Stomach smooth muscle (tissue), 2 donors: ENCODE results near the gene SLC16A12.

Source experiments
- H3K27ac ChIP-seq: one replicate; pipeline ENCODE4 v1.7.0; 2013; ENCODE audit warnings: mild to moderate bottlenecking, low read length, inconsistent platforms
- H3K27me3 ChIP-seq, 2 donors: one replicate each; pipeline ENCODE4 v1.7.0; 2013; ENCODE audit warnings: low read length in 2 of 2; ENCODE audit not compliant: insufficient read depth in 2 of 2, control insufficient read depth in 1 of 2
- H3K36me3 ChIP-seq, 2 donors: one replicate each; pipeline ENCODE4 v1.7.0; 2013; ENCODE audit warnings: low read length in 2 of 2; ENCODE audit not compliant: control insufficient read depth in 2 of 2, insufficient read depth in 2 of 2
- H3K4me1 ChIP-seq: one replicate; pipeline ENCODE4 v1.7.0; 2013; ENCODE audit warnings: low read length; ENCODE audit not compliant: control insufficient read depth, insufficient read depth
- H3K4me3 ChIP-seq, 2 donors: one replicate each; pipeline ENCODE4 v1.7.0; 2013; ENCODE audit warnings: low read length in 2 of 2
- H3K9ac ChIP-seq, 2 donors: one replicate each; pipeline ENCODE4 v1.7.0; 2013; ENCODE audit warnings: low read length in 2 of 2, mild to moderate bottlenecking in 1 of 2
- H3K9me3 ChIP-seq, 2 donors: one replicate each; pipeline ENCODE4 v1.7.0; 2013; ENCODE audit warnings: low read length in 2 of 2; ENCODE audit not compliant: control insufficient read depth in 2 of 2
- donor health status: healthy.
- donor health status: Pancreatic carcinoma.

The SLC16A12 gene

GRCh38 chr10:89469517-89469916 is 65.9 kb downstream of the SLC16A12 start:
- no peaks in the 10 kb centered on the region for H3K36me3 ChIP-seq
- H3K9ac ChIP-seq, result no peak overlapping the region
- no peaks in the 10 kb centered on the region for H3K27me3 ChIP-seq
- H3K9me3 ChIP-seq, result no peaks in the 10 kb centered on the region
- no peaks in the 10 kb centered on the region for H3K4me1 ChIP-seq
- no peak overlapping the region for H3K27ac ChIP-seq
- H3K4me3 ChIP-seq, result no peak overlapping the region

- H3K27ac ChIP-seq, result no peak overlapping the region
- no peaks in the 10 kb centered on the region for H3K27me3 ChIP-seq
- no peaks in the 10 kb centered on the region for H3K9me3 ChIP-seq
- no peaks in the 10 kb centered on the region for H3K4me1 ChIP-seq
- no peak overlapping the region for H3K4me3 ChIP-seq
- H3K9ac ChIP-seq, result no peak overlapping the region
- no peaks in the 10 kb centered on the region for H3K36me3 ChIP-seq
These were observed 67.0 kb downstream of the SLC16A12 start for GRCh38 chr10:89468191-89468965.

GRCh38 chr10:89466599-89467035 is 68.8 kb downstream of the SLC16A12 start:
- no peaks in the 10 kb centered on the region for H3K4me1 ChIP-seq
- H3K27me3 ChIP-seq, result no peaks in the 10 kb centered on the region
- no peak overlapping the region for H3K27ac ChIP-seq
- no peaks in the 10 kb centered on the region for H3K9me3 ChIP-seq
- H3K36me3 ChIP-seq, result no peaks in the 10 kb centered on the region
- no peak overlapping the region for H3K9ac ChIP-seq
- no peak overlapping the region for H3K4me3 ChIP-seq

- Histone ChIP-seq H3K27me3 (no peaks in the 10 kb centered on the region), H3K9ac (no peak overlapping the region), H3K4me1 (no peaks in the 10 kb centered on the region), H3K36me3 (no peaks in the 10 kb centered on the region), H3K4me3 (no peak overlapping the region), H3K9me3 (no peaks in the 10 kb centered on the region), H3K27ac (no peak overlapping the region)
These were observed 70.2 kb downstream of the SLC16A12 start for GRCh38 chr10:89465196-89465595.

GRCh38 chr10:89463846-89464537 is 71.4 kb downstream of the SLC16A12 start:
- H3K27ac ChIP-seq, result no peak overlapping the region
- no peaks in the 10 kb centered on the region for H3K4me1 ChIP-seq
- no peaks in the 10 kb centered on the region for H3K9me3 ChIP-seq
- no peaks in the 10 kb centered on the region for H3K36me3 ChIP-seq
- no peaks in the 10 kb centered on the region for H3K27me3 ChIP-seq
- no peak overlapping the region for H3K4me3 ChIP-seq
- H3K9ac ChIP-seq, result no peak overlapping the region

- Histone ChIP-seq H3K4me1 (no peaks in the 10 kb centered on the region), H3K27me3 (no peaks in the 10 kb centered on the region), H3K36me3 (no peaks in the 10 kb centered on the region), H3K9ac (no peak overlapping the region), H3K4me3 (no peak overlapping the region), H3K9me3 (no peaks in the 10 kb centered on the region), H3K27ac (no peak overlapping the region)
These were observed 76.6 kb downstream of the SLC16A12 start for GRCh38 chr10:89458784-89459183.

- no peak overlapping the region for H3K27ac ChIP-seq
- no peaks in the 10 kb centered on the region for H3K9me3 ChIP-seq
- no peaks in the 10 kb centered on the region for H3K27me3 ChIP-seq
- no peak overlapping the region for H3K9ac ChIP-seq
- H3K36me3 ChIP-seq, result no peaks in the 10 kb centered on the region
- no peak overlapping the region for H3K4me3 ChIP-seq
- no peaks in the 10 kb centered on the region for H3K4me1 ChIP-seq
These were observed 77.1 kb downstream of the SLC16A12 start for GRCh38 chr10:89458291-89458690.

- H3K4me3 ChIP-seq, result no peak overlapping the region
- no peaks in the 10 kb centered on the region for H3K36me3 ChIP-seq
- no peak overlapping the region for H3K27ac ChIP-seq
- no peaks in the 10 kb centered on the region for H3K4me1 ChIP-seq
- H3K27me3 ChIP-seq, result no peaks in the 10 kb centered on the region
- H3K9ac ChIP-seq, result no peak overlapping the region
- no peaks in the 10 kb centered on the region for H3K9me3 ChIP-seq
These were observed 80.6 kb downstream of the SLC16A12 start for GRCh38 chr10:89454561-89455347.

GRCh38 chr10:89452193-89452592 is 83.2 kb downstream of the SLC16A12 start:
- no peak overlapping the region for H3K9ac ChIP-seq
- H3K36me3 ChIP-seq, result no peaks in the 10 kb centered on the region
- no peaks in the 10 kb centered on the region for H3K4me1 ChIP-seq
- H3K27ac ChIP-seq, result no peak overlapping the region
- H3K27me3 ChIP-seq, result no peaks in the 10 kb centered on the region
- H3K9me3 ChIP-seq, result no peaks in the 10 kb centered on the region
- no peak overlapping the region for H3K4me3 ChIP-seq

- H3K27me3 ChIP-seq, result no peaks in the 10 kb centered on the region
- H3K27ac ChIP-seq, result no peak overlapping the region
- no peaks in the 10 kb centered on the region for H3K4me1 ChIP-seq
- no peaks in the 10 kb centered on the region for H3K9me3 ChIP-seq
- no peak overlapping the region for H3K9ac ChIP-seq
- no peaks in the 10 kb centered on the region for H3K36me3 ChIP-seq
- H3K4me3 ChIP-seq, result no peak overlapping the region
These were observed 84.5 kb downstream of the SLC16A12 start for GRCh38 chr10:89450901-89451300.
